ENCODE measurements around the gene PPP1R16B. TPM values are rescaled to one million over a fixed set of nuclear protein-coding genes. Genes with fewer than 3 reads are reported as not detected.

The PPP1R16B gene
- total and polyA plus RNA-seq, 10 of the 15 experiments (the other 5 are each of a cell fraction or from before 2014, with no cell fraction given), result 13.4 to 90.2 (median 66.7) TPM

GRCh38 chr20:38952153-38952552 lies 146.7 kb downstream of the PPP1R16B start:
- Histone ChIP-seq H3K4me2 (ENCODE audit: control insufficient read depth, insufficient read depth) (no peak overlapping the region), H3K27ac (ENCODE audit: control insufficient read depth, insufficient read depth) (no peak overlapping the region), H3K36me3 (ENCODE audit: control insufficient read depth in 2 of 2, insufficient read depth in 2 of 2, low read length in 1 of 2) (peaks cover 24 to 44% of the 10 kb centered on the region in 2 experiments), H3K27me3 (replicated peaks in 1 of 2; ENCODE audit: control insufficient read depth in 2 of 2, insufficient read depth in 2 of 2, low read length in 1 of 2) (no peaks in the 10 kb centered on the region), H2AFZ (ENCODE audit: control insufficient read depth, low read depth, low read length) (no peak overlapping the region), H3K79me2 (ENCODE audit: control insufficient read depth, insufficient read depth, low read length) (no peaks in the 10 kb centered on the region), H3K4me1 (ENCODE audit: control insufficient read depth, insufficient read depth, low read length) (no peaks in the 10 kb centered on the region), H3K9me3 (replicated peaks; ENCODE audit: control insufficient read depth, insufficient read depth, low read length) (no peaks in the 10 kb centered on the region), H4K20me1 (ENCODE audit: control insufficient read depth, insufficient read depth) (no peaks in the 10 kb centered on the region), H3K9ac (ENCODE audit: control insufficient read depth, insufficient read depth, low read length) (no peak overlapping the region), H3K4me3 (no peak overlapping the region)
- ATAC-seq, result no peak
- TF ChIP-seq PBX3 (IDR thresholded peaks at IDR 0.05; ENCODE audit: insufficient replicate concordance, low read depth, low read length) (no peak), SKIL (IDR thresholded peaks at IDR 0.05; ENCODE audit: low read depth, poor library complexity, severe bottlenecking) (no peak), RUNX3 (IDR thresholded peaks at IDR 0.05; ENCODE audit: low read length) (no peak), KDM1A (IDR thresholded peaks at IDR 0.05; ENCODE audit: borderline replicate concordance) (no peak), SIX5 (IDR thresholded peaks at IDR 0.05; ENCODE audit: low read depth, low read length, severe bottlenecking) (no peak), BCL3 (IDR thresholded peaks at IDR 0.05; ENCODE audit: borderline replicate concordance, insufficient read depth, low read depth, low read length, poor library complexity, severe bottlenecking) (no peak), ESRRA (IDR thresholded peaks at IDR 0.05; ENCODE audit: low read length) (no peak), ATF3 (IDR thresholded peaks at IDR 0.05; ENCODE audit: borderline replicate concordance, extremely low read depth, low read depth, low read length) (no peak), RBBP5 (conservative IDR thresholded peaks at IDR 0.05) (no peak), MLLT1 (IDR thresholded peaks at IDR 0.05) (no peak), POLR2A (IDR thresholded peaks at IDR 0.05; ENCODE audit: low read depth, low read length) (no peak), NFYB (IDR thresholded peaks at IDR 0.05; ENCODE audit: insufficient read depth, low read depth, low read length) (no peak), MEF2A (IDR thresholded peaks at IDR 0.05; ENCODE audit: insufficient read depth, low read depth, low read length) (no peak), FOXM1 (IDR thresholded peaks at IDR 0.05; ENCODE audit: low read depth, low read length) (no peak), SMC3 (IDR thresholded peaks at IDR 0.05; ENCODE audit: borderline replicate concordance, low read length) (no peak), IRF3 (IDR thresholded peaks at IDR 0.05) (no peak), CREB1 (IDR thresholded peaks at IDR 0.05; ENCODE audit: low read depth) (no peak), FOXK2 (IDR thresholded peaks at IDR 0.05) (no peak)
- ChIA-PET SMC1A (ENCODE audit: uncharacterized antibody, unreplicated experiment) (no interaction called here), CTCF (no interaction called here), RAD21 (ENCODE audit: unreplicated experiment) (no interaction called here), POLR2A (interaction anchor here (0.5 kb wide), 1 partner anchor 137 kb away, joined by 4 read pairs; no protein-coding TSS in a partner anchor)
- no peak for DNase-seq (ENCODE audit: low read depth, low spot score)
- in situ Hi-C loops (cut with MboI) (no loop called here), intact Hi-C loops (cut with micrococcal nuclease; ENCODE audit: unreplicated experiment) (no loop called here)
- 93% methylated on average over 6 of the region's 6 CpGs for WGBS (ENCODE audit: insufficient coverage, insufficient replicate concordance, low lambda C conversion rate, missing lambda C conversion rate)
- TSS peak; percentile 41 for BruUV-seq (replicated peaks)
- no peak for FAIRE-seq

All from GM12878 (cell line).